ENCODE data around the gene HTRA1.

- TF ChIP-seq CTCF (IDR thresholded peaks at IDR 0.05) (no peak), POLR2A (IDR thresholded peaks at IDR 0.05) (no peak), EP300 (IDR thresholded peaks at IDR 0.05) (no peak)
Measured at GRCh38 chr10:122532601-122533296, 71.4 kb downstream of the HTRA1 start.

Data from stomach (tissue), 4 donors.